Suprapubic skin (tissue), 3 donors: ENCODE results near the gene ADNP2.

Experiments
- CTCF ChIP-seq, 2 donors: fragments of 200-600 bp in 1 of 2; fragments of 450-650 bp in 1 of 2; sonication (generic) in 1 of 2; IDR thresholded peaks; one replicate each; pipeline ENCODE4 v1.5.1; 2016 to 2019; ENCODE audit warnings: antibody characterized with exemption in 2 of 2, mild to moderate bottlenecking in 1 of 2, moderate library complexity in 1 of 2
- POLR2A ChIP-seq, 2 donors: fragments of 450-650 bp; IDR thresholded peaks; one replicate each; pipeline ENCODE4 v1.6.1; 2017; ENCODE audit warnings: antibody characterized with exemption in 2 of 2, mild to moderate bottlenecking in 2 of 2, moderate library complexity in 2 of 2

DNA sequence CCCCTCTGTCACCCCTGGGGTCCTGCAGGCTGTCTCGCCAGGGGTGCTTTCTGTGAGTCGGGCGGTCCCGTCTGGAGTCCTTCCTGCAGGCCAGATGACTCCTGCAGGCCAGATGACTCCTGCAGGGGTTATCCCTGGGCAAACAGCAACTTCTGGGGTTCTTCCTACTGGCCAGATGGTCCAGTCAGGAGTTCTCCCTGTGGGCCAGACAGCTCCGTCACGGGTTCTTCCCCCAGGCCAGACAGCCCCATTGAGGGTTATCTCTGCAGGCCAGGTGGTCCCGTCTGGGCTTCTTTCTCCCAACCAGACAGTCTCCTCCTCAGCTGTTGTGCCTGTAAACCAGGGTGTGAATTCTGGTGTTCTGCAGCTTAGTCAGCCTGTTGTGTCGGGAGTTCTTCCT is 27.6 kb downstream of the ADNP2 start:
- TF ChIP-seq POLR2A (IDR thresholded peaks at IDR 0.05) = no peak
- TF ChIP-seq CTCF (IDR thresholded peaks at IDR 0.05) = no peak
